DMS79 treated with DMSO at 0.1 percent for 48 hours (cell line): ENCODE results near the gene DNAH1.
"Not testable (repeated sequence)": the region's sequence is repeated elsewhere in the genome, so short reads cannot be mapped to it uniquely, and the experiment has no call there.

Experiments
- DNase-seq: peaks from one replicate; lab custom pipeline; 2025; lab: John Stamatoyannopoulos, UW

Gene DNAH1

DNA sequence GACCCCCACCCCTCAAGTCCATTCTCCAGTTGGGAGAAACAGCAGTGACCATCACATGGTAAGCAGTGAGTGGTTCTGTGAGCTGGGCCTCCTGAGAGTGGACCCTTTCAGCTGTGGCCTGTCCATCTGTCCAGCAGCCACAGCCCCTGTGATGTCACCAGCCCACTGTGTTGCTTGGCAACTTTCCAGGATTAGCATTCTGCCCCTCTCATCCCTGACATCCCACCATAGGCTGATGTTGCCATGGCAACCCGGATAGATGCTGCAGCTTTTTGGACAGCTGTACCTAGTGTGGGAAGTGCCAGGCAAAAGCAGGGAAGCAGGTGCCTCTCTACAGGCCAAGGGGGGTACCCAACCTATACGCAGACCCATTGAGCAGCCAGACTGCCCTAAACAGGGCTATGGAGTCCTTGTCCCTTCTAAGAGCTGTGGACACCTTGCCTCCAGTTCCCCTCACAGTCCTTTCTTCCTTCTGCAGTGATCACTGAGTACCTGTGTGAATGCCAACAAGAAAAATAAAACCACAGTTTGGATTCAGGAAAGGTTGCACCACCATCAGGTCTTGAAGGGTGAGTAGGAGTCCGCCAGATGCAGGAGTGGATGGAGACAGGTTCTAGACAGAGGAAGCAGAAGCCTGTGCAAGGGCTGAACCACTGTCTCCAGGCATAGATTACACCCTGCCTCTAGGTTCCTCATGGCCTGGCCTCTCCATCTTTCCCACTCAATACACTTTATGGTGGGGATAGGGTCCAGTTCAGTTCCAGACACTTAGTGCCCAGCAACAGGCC, at the start of gene DNAH1:
DNAH1 (plus strand) TSS at position 343 of the 788 bp plus-strand sequence. CDS start 6,124 bp downstream, outside the sequence.
- DNase-seq = no peak

DNA sequence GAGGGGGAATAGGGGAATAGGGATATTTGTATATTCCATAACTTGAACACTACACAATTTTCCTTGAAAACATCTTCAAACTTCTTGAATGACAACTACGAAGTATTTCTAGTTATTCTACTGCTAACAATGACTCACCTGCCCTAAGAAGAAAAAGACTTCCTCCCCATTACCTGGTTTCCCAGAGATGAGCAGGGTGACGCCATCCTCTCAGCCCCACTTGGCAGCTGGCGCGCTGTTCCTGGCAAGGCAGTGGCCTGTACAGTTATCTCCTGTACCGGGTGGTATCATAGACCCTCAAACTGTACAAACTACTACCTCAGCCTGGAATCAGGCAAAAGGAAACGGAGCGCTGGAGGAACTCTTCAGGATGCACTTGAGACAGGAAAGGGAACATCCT, 48.1 kb upstream of the DNAH1 start:
- DNase-seq = no peak

DNA sequence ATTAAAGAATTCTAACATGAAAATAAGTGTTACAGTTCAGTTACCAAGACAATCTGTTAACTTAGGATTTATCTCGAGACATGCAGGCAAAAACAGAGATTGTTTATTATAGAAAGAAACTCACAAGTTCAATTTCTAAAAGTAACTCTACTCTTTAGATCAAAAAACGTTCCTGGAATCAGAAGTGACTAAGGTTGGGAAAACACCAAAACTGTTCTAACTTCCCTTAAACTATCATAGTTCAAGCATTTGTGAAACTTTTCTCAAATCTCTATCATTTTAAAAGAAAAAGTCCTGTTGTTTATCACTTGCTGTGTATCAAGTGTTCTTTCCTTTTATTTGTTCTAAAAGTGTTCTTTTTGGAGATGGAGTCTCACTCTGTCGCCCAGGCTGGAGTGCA, 46.3 kb upstream of the DNAH1 start:
- DNase-seq = no peak

DNA sequence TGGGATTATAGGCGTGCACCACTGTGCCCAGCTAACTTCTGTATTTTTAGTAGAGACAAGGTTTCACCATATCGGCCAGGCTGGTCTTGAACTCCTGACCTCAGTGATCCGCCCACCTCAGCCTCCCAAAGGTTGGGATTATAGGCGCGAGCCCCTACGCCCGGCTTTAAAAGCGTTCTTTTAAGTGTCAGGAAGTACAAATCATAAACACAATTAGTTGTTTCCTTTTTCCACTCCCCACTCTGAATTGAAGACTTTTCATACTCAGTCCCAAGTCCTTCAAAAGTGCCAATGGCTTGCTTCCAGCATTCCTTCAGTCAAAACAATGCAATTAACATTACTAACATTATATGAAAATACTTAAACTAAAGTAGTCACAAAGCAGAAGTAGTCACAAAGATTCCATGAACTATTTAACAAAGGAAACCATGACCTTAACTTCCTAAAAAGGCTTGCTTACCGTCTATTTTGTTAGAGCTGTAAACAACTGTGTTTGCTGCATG, 45.8 kb upstream of the DNAH1 start:
- DNase-seq = no peak

DNA sequence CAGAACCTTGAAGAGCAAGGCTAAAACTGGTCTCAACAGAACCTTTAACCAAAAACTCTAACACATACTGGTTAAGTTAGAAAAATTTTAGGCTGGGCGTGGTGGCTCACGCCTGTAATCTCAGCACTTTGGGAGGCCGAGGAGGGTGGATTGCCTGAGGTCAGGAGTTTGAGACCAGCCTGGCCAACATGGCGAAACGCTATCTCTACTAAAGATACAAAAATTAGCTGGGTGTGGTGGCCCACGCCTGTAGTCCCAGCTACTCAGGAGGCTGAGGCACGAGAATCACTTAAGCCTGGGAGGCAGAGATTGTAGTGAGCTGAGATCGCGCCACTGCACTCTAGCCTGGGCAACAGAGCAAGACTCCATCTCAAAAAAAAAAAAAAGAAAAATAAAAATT, 43.9 kb upstream of the DNAH1 start:
- not testable (repeated sequence) for DNase-seq

DNA sequence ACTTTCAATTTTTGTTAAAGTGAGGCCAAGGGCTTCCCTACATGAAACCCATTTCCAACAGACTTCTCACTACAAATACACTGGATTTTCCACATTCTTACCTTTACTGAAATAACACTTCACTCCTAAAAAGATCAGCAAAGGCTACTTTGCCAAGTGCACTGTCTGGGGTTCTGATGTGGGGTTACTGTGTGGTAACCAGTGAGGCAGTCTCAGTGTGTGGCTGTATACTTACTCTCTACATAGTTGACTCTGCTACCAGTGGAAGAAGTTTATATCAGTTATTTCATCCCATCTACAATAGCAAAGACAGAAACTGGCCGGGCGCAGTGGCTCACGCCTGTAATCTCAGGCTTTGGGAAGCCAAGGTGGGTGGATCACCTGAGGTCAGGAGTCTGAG, 43.3 kb upstream of the DNAH1 start:
- no peak for DNase-seq

DNA sequence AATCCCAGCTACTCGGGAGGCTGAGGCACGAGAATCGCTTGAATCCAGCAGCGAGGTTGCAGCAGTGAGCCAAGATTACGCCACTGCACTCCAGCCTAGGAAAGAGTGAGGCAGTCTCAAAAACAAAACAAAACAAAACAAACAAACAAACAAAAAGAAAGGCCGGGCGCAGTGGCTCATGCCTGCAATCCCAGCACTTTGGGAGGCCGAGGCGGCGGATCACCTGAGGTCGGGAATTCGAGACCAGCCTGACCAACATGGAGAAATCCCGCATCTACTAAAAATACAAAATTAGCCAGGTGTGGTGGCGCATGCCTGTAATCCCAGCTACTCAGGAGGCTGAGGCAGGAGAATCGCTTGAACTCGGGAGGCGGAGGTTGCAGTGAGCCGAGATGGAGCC, 41.3 kb upstream of the DNAH1 start:
- DNase-seq = not testable (repeated sequence)

DNA sequence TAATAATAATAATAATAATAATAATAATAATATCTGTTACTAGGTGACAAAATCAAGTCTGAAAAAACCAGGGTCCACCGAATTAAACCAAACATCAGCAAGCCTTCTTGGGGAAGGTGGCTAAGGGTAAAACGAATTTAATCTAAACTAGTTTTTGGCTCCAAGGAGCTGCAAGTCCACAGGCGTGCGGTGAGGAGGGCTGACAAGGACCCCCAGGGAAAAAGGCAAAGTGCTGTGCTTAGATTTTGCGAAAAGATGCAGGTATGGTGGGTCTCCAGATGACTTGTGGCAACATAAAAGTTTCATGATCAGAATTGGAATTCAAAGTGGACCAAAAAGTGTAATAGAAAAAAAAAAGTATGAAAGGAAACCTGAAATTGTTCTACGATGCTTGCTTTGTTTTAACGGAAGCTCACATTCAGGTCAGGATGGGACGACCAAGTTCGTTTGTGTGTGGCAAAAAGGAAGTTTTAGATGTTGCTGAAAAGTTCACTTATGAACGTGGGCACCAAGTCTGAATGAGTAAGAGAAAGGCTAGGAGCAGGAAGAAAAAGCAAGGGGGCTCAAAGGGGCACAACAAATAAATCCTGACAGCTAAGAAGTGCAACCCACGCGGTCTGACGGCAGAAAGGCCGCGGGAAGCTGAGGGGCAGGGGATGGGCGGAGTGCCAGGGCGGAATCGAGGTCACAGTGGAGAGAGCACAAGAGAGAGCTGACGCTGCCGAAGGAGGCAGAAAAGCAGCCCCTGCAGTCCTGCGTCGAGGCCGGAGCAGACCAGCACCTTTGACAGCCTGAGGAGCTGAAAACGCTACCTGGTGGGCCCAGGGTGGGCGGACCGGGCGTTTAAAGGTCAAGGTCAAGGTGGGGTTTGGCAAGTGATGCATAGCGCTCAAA, 38.8 kb upstream of the DNAH1 start:
- DNase-seq = peak; percentile 25

DNA sequence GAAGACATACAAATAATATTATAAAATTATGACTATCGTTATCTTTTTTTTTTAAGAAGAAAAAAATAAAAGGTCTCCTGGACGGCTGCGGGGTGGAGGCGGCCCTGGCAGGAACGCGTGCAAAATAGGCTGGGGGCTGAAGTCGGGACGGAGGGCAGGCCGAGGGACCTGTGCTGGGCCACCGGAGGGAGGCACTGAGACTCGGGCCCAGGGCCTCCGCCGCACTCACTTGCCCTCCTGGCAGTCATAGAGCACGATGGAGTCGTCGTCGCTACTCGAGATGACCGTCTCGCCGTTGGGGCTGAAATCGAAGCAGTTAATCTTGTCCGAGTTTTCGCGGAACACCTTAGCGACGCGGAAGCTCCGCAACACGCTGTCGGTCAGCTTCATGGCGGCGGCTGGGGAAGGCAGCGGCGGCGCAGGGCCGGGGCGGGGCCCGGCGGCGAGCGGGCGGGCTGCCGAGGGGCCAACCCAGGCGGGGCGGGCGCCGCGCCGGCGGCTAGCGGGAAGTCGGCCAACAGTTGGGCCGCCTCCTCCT, 38.1 kb upstream of the DNAH1 start:
- DNase-seq = no peak

DNA sequence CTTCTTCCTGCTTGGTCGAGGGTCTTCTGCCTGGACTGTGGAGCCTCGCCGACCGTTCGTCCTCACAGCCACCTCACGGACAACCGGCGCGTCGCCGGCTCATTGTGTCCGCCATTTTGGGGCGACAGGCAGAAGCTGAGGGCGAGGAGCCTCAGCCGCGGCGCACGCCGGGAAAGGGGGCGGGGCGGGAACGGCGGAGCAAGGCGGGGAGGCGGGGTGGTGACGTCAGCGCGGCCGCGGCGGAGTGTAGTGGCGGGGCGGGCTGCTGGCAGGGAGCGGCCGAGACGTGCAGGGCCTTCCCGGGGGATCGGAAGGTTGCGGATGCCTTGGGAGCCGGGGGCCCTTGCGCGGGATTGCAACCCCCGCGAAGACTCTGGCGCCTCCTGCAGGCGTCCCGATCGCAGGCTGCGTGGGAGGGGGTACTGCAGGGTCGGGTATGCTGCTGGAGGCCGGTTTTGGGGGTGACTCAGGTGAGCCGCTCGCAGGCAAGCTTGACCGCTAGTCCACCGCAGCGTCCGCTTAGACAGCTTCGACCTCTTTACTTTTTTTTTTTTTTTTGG, 37.5 kb upstream of the DNAH1 start, which contains the start of gene WDR82:
WDR82 (minus strand) TSS at position 140 of the 560 bp plus-strand sequence. CDS start 288 bp downstream, outside the sequence.
- DNase-seq = peak; percentile 71

DNA sequence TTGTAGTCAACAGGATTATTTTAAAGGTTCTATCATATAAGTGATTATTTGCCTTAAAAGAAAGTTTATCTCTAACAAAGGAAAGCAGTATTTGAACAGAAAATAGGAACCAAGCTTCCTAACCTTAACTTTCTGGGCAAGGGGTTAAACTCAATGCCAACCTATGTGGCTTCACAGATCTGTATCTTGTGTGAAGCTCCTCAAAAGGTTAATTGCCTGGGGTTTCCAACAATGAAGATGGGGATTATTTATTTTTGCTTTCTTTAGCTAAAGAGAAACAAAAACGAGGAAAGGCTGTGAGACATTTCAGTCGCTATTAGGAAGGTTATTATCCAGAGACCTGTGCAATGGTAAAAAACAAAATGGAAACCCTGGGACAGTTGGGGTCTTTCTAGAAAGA, 36.5 kb upstream of the DNAH1 start:
- peak; percentile 59 for DNase-seq

DNA sequence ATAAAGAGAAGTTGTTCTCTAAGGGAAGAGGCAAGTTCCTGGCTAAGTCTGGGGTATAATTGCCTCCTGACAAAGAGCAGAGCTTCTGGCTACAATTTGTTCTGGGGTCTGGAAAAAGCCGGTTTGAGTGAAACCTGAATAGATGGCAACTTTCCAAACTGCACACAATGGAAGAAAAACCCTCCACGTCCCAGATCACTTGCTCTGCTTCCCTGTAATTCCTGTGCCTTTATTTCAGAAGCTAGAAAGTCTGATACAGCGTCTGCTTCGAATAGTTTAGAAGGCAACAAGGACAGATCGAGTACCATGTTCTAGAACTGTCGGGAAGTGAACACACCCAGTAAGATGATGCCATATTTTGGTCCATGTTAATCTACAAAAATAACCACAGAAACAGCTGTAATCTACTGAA, 36.1 kb upstream of the DNAH1 start:
- DNase-seq = peak; percentile 83

DNA sequence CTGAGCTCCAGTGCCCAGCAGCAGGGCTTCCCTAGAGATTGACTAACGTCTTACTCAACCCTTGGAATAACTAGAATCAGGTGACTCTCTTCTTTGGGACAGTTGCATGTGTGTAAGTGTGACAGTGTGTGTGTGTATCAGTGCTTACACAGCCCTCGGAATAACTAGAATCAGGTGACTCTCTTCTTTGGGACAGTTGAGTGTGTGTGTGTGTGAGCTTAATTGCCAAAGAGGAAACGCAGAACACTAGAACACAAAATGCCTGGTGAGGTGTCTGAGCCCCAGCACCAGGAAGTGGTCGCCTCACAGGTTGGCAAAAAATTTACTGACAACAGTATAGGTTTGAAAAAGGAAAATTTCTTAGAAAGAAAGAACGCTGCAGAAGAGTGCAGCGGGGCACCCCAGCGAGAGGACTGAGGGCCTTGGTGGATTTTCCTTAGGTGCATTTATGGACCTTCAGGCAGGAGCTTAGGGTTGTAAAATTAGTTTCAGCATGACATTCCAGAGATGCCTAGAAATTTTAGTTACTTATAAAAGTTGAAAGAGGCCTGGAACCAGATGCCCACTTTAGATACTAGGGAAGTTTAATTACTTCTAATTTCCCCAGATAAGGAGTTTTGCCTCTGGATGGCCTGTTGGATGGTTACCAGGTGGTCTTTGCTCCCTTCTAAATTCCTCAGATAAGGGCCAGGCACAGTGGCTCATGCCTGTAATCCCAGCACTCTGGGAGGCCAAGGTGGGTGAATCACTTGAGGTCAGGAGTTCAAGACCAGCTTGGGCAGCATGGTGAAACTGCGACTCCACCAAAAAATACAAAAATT, 33.9 kb upstream of the DNAH1 start:
- DNase-seq = no peak

DNA sequence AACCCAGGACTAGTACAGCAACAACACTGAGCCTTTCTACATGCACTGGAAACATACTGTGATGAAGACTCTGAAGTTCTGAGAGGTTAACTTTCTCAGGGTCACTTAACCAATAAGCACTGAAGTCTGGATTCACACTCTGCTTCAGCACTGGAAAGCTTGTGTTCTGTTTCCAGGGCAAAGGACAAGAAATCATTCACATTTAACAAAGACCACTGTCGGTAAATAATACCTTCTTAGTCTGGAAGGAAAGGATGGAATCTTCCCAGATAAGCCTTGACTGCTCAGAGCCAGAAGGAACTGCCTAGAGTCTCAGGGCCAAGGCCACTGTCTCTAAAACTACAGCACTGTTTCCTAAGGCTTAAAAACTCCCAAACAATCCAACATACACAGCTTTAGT, 32.8 kb upstream of the DNAH1 start:
- no peak for DNase-seq

DNA sequence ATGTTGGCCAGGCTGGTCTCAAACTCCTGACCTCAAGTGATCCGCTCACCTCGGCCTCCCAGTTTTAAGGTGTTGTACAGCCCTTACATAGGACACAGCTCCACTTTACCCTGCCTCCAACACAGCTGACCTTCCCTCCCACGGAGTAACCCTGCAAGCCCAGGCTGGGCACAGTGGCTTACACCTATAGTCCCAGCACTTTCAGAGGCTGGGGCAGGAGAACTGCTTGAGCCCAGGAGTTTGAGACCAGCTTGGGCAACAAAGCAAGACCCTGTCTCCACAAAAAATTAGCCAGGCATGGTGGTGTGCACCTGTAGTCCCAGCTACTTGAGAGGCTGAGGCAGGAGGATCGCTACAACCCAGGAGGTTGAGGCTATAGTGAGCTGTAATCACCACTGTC, 32.1 kb upstream of the DNAH1 start:
- DNase-seq = not testable (repeated sequence)

DNA sequence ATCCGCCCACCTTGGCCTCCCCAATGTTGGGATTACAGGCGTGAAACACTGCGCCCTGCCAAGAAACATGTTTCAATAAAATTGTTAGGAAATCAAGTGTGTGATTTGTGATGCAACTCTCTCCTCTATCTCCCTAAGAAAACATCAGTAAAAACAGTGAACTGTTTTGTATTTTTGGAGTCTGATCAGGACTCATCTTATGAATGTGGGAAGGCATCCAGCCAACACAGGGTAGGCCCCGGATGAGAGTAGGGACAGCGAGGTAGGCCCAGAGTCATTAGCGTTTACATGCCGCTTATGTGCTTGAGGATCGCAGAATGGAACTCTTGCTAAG, 29.4 kb upstream of the DNAH1 start:
- no peak for DNase-seq

DNA sequence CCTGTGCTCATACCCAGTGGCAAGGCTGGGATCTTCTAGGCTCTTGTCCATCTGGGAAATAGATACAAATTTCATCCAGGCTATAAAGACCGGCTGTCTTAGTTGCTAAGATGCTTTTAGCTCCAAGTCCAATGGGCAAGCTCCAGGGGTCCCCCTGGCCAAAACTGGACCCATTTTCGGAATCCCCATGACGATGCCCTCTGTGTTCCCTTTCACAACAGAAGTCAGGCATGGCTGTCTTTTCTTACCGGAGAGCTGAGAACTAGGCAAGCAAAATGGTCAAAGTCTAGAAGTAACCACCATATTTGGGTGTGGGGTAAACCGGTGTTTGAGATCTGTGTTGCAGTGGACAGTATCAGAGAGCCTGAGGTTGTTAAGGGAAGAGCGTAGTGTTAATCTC, 27.4 kb upstream of the DNAH1 start:
- no peak for DNase-seq

DNA sequence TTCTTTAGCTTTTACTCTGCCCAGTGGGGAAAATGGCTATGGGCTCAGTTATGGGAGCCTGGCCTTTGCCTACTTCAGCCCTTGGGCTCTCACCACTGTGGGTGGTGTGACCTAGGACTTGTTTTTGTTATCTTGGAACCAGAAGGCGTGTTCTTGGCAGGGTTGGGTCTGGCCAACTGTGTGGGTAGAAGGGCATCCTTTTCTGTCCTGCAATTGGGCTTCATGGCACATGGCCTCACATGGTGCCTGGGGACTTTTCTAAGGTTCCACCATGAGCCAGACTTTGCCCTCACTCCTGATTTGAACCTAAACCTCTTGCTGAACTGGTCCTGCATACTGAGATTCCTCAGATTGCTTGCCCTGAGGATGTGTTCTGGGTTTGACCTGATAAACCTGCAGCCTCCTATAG, 26.8 kb upstream of the DNAH1 start:
- no peak for DNase-seq

DNA sequence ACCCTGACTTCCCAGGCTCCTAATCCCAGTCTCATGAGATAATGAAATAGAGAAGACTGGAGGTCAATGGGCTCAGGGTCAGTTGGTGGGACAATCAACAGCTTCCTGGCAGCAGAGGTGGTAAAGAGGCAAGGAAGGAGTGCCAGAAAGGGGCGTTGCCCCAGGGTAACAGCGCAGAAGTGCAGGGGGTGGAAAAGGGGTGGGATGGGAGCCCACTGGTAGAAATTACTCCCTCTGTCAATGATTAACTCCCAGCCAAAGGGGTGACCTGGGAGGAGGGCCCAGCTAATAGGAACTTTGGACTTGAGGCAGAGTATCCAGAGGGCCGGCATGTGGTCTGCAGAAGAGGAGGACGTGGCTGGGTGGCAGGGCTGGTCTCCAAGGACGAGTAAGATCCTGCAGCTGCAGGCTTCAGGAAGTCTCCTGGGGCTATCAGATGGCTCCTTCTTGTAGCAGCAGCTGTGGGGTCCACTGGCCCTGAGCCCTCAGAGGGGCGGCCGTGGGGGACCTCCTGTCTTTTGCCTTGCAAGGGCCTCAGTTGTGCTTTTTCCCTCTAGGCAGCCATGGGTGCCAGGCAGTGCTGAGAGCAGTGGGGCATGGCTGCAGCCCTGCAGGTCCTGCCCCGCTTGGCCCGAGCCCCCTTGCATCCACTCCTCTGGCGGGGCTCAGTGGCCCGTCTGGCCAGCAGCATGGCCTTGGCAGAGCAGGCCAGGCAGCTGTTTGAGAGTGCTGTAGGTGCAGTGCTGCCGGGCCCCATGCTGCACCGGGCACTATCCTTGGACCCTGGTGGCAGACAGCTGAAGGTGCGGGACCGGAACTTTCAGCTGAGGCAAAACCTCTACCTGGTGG, 26.1 kb upstream of the DNAH1 start:
- DNase-seq = no peak
